HG03095 (cell line): ENCODE data around the gene FAM181A.
A peak's percentile ranks its signal among the peaks of the same experiment; 100 is the strongest.

Experiments used
- ATAC-seq: cut with Tn5 transposase; IDR thresholded peaks from one replicate; pipeline ENCODE4 v1.9.1; 2021; ENCODE audit warnings: moderate library complexity; ENCODE audit not compliant: unreplicated experiment

The FAM181A gene

DNA sequence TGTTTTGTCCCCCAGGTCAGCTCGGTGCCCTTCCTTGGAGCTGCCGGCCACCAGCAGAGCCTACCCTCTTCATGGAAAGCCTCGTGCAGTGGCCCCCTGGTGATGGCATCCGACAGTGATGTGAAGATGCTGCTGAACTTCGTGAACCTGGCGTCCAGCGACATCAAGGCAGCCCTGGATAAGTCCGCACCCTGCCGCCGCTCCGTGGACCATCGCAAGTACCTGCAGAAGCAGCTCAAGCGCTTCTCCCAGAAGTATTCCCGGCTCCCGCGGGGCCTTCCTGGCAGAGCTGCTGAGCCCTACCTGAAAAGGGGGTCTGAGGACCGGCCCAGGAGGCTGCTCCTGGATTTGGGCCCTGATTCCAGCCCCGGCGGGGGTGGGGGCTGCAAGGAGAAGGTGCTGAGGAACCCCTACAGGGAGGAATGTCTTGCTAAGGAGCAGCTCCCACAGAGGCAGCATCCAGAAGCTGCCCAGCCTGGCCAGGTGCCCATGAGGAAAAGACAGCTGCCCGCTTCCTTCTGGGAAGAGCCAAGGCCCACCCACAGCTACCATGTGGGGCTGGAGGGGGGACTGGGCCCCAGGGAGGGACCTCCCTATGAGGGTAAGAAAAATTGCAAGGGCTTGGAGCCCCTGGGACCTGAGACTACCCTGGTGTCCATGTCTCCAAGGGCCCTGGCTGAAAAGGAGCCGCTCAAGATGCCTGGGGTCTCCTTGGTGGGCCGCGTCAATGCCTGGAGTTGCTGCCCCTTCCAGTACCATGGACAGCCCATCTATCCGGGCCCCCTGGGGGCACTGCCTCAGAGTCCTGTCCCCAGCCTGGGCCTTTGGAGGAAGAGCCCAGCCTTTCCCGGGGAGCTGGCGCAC lies 1.3 kb downstream of the FAM181A start:
- no peak for ATAC-seq

GRCh38 chr14:93929048-93929535 lies 1.9 kb downstream of the FAM181A start:
- ATAC-seq: no peak

DNA sequence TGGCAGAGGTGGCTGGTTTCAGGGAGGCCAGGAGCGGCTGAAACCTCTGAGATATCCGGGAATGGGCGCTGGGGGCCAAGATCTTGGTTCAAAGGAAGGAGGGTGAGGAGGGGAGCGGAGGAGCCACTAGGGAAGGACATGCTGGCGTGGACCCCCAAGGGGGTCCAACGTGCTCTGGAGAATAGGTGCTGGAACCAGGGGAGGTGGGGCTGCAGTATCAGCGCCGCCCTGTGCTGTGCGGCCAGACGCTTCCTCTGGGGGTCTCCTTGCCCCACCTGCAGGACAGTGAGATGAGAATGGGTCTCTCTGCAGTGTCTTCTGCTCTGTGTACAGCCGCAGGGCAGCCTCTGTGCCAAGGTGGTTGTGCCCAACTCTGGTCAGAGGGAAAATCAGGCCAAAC lies 2.5 kb downstream of the FAM181A start:
- ATAC-seq: no peak

- no peak for ATAC-seq
These were observed 3.3 kb downstream of the FAM181A start for GRCh38 chr14:93930296-93930988.

DNA sequence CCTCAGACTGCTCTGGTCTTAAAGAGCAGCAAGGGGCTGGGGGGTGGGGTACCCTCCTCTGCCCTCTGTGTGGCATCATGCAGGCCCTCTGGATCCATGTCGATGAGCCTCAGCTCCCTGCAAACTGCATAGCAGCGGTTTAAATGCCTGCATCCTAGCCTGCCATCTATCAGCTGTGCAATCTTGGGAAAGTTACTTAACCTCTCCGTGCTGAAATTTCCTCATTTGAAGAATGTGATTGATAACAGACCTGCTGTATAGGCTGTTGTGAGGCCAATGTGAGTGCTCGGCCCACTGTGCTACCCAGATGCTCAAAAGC lies 3.8 kb downstream of the FAM181A start:
- ATAC-seq: no peak

DNA sequence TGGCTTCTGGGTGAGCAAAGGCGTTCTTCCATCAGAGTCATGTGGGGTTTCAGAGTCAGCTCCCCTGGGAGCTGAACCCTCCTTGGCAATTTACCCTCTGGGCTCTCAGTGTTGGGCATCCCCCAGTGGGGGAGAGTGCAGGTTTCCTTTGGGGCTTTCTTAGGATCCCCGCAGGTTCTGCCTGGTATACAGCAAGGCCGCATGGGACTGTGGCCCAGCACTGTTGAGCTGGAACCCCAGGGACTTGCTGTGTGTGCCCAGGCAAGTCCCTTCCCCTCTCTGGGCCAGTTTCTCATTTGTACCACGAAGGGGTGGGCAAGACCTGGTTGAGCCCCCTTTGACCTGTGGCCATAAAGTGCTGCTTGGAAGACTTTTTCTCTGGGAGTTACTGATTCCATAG lies 5.5 kb downstream of the FAM181A start:
- ATAC-seq: no peak

- no peak for ATAC-seq
These were observed 8.1 kb downstream of the FAM181A start for GRCh38 chr14:93935213-93935612.

DNA sequence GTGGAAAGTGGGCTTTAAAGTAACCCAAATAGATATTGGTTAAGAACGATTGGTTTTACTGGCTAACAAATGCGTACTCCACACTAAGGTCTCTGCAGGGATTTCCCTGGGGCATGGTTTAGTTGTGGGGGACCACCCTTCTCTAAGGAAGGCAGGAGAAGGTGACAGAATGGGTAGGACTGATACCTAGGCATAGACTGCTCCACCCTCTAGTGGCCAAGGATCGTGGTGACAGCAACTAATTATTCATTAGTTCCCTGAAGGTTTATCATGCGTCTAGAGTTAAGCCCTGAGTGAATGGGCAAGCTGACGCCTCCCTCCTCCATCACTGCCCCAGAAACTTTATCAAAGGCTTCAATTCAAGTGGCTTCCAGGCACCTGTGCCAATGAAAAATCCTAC lies 9.1 kb downstream of the FAM181A start:
- no peak for ATAC-seq

- no peak for ATAC-seq
These were observed 9.8 kb downstream of the FAM181A start for GRCh38 chr14:93936926-93937325.

DNA sequence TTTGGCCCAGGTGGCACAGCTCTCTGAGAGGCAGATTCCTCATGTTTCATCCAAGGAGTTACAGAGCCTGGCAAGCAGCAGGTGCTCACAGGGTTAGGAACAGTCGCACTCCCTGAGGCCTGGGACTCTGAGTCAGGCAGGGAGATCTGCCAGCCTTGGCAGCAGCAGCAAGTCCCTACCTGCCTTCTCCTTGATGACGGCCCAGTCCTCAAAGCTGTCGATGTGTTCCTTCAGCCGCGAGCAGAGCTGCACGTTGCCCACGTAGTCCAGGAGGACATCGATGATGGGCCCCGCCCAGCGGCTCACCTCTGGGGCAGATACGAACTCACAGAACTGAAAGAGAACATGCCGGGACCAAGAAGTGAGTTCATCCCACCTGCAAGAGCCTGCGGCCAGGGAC lies 10.4 kb downstream of the FAM181A start:
- no peak for ATAC-seq

- no peak for ATAC-seq
These were observed 11.7 kb downstream of the FAM181A start for GRCh38 chr14:93938751-93939303.

- peak; percentile 88 for ATAC-seq
These were observed 12.4 kb downstream of the FAM181A start for GRCh38 chr14:93939304-93940229.

GRCh38 chr14:93940437-93940836 lies 13.3 kb downstream of the FAM181A start:
- no peak for ATAC-seq

DNA sequence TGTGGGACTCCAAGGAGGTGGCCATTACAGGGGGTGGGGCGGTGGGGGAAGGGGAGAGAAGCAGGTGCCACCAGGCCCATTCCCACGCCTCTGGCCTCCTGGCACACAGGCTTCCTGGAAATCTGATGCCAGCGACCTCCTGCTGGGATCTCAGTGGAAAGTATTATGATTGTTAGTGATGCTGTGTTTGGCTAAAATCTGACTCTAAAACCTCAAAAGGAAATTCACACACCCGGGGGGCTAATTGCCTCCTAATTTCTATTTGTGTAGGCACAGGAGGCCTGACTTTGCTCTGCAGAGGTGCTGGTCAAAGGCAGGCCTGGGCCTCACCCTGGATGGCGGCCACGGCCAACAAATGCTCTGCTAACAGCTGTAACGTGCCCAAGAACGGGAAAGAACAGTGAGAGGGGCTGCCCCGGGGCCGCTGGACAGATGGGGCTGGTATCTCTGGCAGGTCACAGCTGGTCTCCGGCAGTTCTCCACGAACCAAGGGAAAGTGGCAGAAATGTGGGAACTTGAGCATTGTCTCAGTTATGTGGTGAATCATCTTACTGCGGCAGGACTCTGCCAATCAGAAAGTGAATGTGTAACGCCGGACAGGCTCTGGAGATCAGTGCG lies 14.3 kb downstream of the FAM181A start:
- no peak for ATAC-seq

- ATAC-seq: no peak
These were observed 15.9 kb downstream of the FAM181A start for GRCh38 chr14:93943052-93943451.

DNA sequence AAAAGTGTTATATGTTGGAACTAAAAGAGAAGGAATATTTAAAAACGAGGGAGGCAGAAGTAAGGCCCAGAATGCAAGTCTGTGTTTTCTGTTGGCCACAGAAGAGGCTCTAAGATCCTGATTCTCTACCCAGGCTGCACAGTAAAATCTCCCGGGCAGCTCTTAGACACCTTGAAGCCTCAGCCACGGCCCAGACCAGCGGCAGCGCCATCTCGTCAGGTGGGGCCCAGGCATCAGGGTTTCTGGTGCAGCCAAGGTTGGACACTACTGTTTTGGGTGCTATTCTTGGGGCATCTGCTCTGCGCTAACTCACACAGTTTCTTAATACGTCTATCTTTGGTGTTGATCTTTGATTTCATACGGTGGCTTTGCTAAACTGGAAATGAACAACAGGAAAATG lies 16.8 kb downstream of the FAM181A start:
- ATAC-seq: no peak

DNA sequence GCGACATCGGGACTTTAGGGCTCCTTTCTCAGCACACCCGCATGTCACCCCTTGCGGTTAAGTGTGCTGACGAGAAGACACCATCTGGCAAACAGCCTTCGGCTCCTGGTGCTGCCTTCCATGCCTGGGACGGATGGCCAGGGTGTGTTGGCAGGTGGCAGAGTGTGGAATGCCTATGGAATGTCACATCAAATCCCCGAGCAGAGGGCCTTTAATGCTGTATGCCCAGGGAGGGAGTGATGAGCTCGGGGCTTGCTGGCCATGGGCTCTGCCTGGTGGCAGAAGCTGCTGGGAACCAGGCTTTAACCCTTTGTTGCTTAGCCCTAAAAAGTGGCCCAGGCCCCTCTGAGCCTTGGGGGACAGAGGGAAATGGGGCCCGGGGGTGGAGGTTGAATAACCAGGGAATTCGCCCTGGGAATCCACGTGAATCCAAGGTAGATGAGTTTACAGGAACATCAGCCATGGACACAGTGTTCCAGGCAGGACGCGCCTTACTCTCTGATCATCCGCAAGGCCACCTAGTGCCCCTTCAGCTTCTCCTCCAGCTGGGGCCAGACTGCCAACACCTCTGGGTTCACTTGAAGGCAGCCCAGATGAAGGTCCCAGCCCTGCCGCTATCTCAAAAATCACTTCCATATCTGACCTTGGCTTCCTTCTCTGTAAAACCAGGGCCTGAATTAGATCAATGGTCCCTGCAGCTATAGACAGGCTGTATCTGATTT lies 17.4 kb downstream of the FAM181A start:
- ATAC-seq: no peak

DNA sequence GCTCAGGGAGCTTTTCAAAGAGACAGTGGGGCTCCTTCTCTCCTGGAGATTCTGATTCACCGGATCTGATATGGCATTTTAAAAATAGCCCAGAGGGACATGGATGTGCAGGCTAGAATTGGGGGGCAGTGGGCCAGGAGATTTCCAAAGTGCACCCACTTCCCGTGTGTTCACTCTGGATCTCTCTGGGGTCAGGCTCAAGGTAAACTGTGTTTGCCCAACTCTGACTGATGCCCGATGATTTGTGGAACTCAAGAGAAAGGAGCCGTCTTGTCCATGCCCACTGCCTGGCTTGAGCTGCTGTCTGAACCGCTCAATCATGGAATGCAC lies 17.9 kb downstream of the FAM181A start:
- no peak for ATAC-seq

- no peak for ATAC-seq
These were observed 19.0 kb downstream of the FAM181A start for GRCh38 chr14:93946104-93946503.

GRCh38 chr14:93946541-93947090 lies 19.5 kb downstream of the FAM181A start:
- ATAC-seq: no peak
